OCI-LY7 (cell line): ENCODE measurements around the gene UPK3A.

Source experiments
- CTCF ChIP-seq: fragments of 200-600 bp; sonication (generic); conservative IDR thresholded peaks from 2 replicates; pipeline ENCODE4 v1.5.1; 2014; ENCODE audit warnings: mild to moderate bottlenecking, antibody characterized with exemption, low read length, moderate library complexity, mixed read lengths
- EZH2phosphoT487 ChIP-seq: fragments of 200-600 bp; sonication (generic); IDR thresholded peaks from 2 replicates; pipeline ENCODE4 v1.6.1; 2018; ENCODE audit warnings: low read depth, borderline replicate concordance, mild to moderate bottlenecking, mixed run types, antibody characterized with exemption, low read length, moderate library complexity, mixed read lengths

- TF ChIP-seq CTCF (no peak), EZH2phosphoT487 (no peak)
These were observed 10.7 kb downstream of the UPK3A start for GRCh38 chr22:45295492-45295891.
